ENCODE measurements around the gene S100A3.

The S100A3 gene

GRCh38 chr1:153539395-153540093 is 9.5 kb downstream of the S100A3 start:
- Histone ChIP-seq H3K9me2 (replicated peaks; ENCODE audit: insufficient read depth, low read length) (no peaks in the 10 kb centered on the region), H3F3A (ENCODE audit: insufficient read depth) (no peaks in the 10 kb centered on the region), H3K9ac (ENCODE audit: low read length) (no peak overlapping the region), H3K4me2 (ENCODE audit: low read depth, low read length, poor library complexity, severe bottlenecking) (no peak overlapping the region), H2AFZ (ENCODE audit: low read depth, low read length, severe bottlenecking) (no peak overlapping the region), H3K27me3 (ENCODE audit: low read length) (no peaks in the 10 kb centered on the region), H3K36me3 (ENCODE audit: low read length) (no peaks in the 10 kb centered on the region), H3K4me3 (ENCODE audit: insufficient read depth, low read length, poor library complexity, severe bottlenecking) (no peak overlapping the region), H3K9me3 (ENCODE audit: insufficient read depth, low read length) (no peaks in the 10 kb centered on the region), H4K20me1 (ENCODE audit: low read depth, low read length) (no peaks in the 10 kb centered on the region), H3K27ac (ENCODE audit: low read depth, low read length) (no peak overlapping the region), H3K79me2 (ENCODE audit: insufficient read depth, low read length) (no peaks in the 10 kb centered on the region)
- TF ChIP-seq EZH2phosphoT487 (conservative IDR thresholded peaks at IDR 0.05; ENCODE audit: low read length) (no peak), CTCF (IDR thresholded peaks at IDR 0.05; ENCODE audit: insufficient read depth, low read length, poor library complexity, severe bottlenecking) (no peak)

GRCh38 chr1:153538315-153538821 is 10.7 kb downstream of the S100A3 start:
- no peaks in the 10 kb centered on the region for H4K20me1 ChIP-seq (ENCODE audit: low read depth, low read length)
- no peak overlapping the region for H3K27ac ChIP-seq (ENCODE audit: low read depth, low read length)
- H3K27me3 ChIP-seq (ENCODE audit: low read length), result no peaks in the 10 kb centered on the region
- H3K36me3 ChIP-seq (ENCODE audit: low read length), result no peaks in the 10 kb centered on the region
- no peak overlapping the region for H2AFZ ChIP-seq (ENCODE audit: low read depth, low read length, severe bottlenecking)
- H3K9me3 ChIP-seq (ENCODE audit: insufficient read depth, low read length), result no peaks in the 10 kb centered on the region
- no peaks in the 10 kb centered on the region for H3K79me2 ChIP-seq (ENCODE audit: insufficient read depth, low read length)
- no peaks in the 10 kb centered on the region for H3F3A ChIP-seq (ENCODE audit: insufficient read depth)
- H3K9ac ChIP-seq (ENCODE audit: low read length), result no peak overlapping the region
- TF ChIP-seq EZH2phosphoT487 (conservative IDR thresholded peaks at IDR 0.05; ENCODE audit: low read length) (no peak), CTCF (IDR thresholded peaks at IDR 0.05; ENCODE audit: insufficient read depth, low read length, poor library complexity, severe bottlenecking) (no peak)
- H3K4me3 ChIP-seq (ENCODE audit: insufficient read depth, low read length, poor library complexity, severe bottlenecking), result no peak overlapping the region
- H3K4me2 ChIP-seq (ENCODE audit: low read depth, low read length, poor library complexity, severe bottlenecking), result no peak overlapping the region
- no peaks in the 10 kb centered on the region for H3K9me2 ChIP-seq (replicated peaks; ENCODE audit: insufficient read depth, low read length)

- no peak overlapping the region for H3K4me3 ChIP-seq (ENCODE audit: insufficient read depth, low read length, poor library complexity, severe bottlenecking)
- no peak overlapping the region for H3K27ac ChIP-seq (ENCODE audit: low read depth, low read length)
- H4K20me1 ChIP-seq (ENCODE audit: low read depth, low read length), result no peaks in the 10 kb centered on the region
- H3F3A ChIP-seq (ENCODE audit: insufficient read depth), result no peaks in the 10 kb centered on the region
- no peaks in the 10 kb centered on the region for H3K9me2 ChIP-seq (replicated peaks; ENCODE audit: insufficient read depth, low read length)
- no peak overlapping the region for H3K4me2 ChIP-seq (ENCODE audit: low read depth, low read length, poor library complexity, severe bottlenecking)
- no peak overlapping the region for H2AFZ ChIP-seq (ENCODE audit: low read depth, low read length, severe bottlenecking)
- no peak overlapping the region for H3K9ac ChIP-seq (ENCODE audit: low read length)
- no peaks in the 10 kb centered on the region for H3K27me3 ChIP-seq (ENCODE audit: low read length)
- TF ChIP-seq CTCF (IDR thresholded peaks at IDR 0.05; ENCODE audit: insufficient read depth, low read length, poor library complexity, severe bottlenecking) (no peak), EZH2phosphoT487 (conservative IDR thresholded peaks at IDR 0.05; ENCODE audit: low read length) (no peak)
- no peaks in the 10 kb centered on the region for H3K36me3 ChIP-seq (ENCODE audit: low read length)
- H3K79me2 ChIP-seq (ENCODE audit: insufficient read depth, low read length), result no peaks in the 10 kb centered on the region
- H3K9me3 ChIP-seq (ENCODE audit: insufficient read depth, low read length), result no peaks in the 10 kb centered on the region
Measured at GRCh38 chr1:153537376-153537730, 11.7 kb downstream of the S100A3 start.

Measured in SU-DHL-6 (cell line).